GM19438 (cell line): Measurements from ENCODE around the gene CNTF.

Experiments used
- ATAC-seq: cut with Tn5 transposase; IDR thresholded peaks from one replicate; pipeline ENCODE4 v1.9.1; 2021; ENCODE audit warnings: low read depth; ENCODE audit not compliant: unreplicated experiment

The CNTF gene

DNA sequence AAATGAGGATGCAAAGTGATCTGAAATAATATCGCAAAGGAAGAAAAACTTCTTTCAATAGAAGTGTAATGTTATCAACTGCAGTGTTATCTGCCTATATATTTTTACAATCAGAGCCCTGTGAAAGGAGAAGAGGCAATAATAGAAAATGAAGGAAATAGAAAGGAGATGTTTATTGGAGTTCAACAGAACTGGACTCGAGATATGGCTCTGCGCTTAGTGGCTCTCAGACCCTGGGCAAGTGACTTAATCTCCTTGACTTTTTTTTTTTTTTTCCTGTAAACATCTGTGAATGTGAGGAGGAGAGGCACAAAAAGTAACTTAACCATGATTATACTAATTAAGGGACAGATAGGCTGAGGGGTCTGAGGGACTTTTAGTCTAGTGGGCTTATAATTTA lies 18.9 kb downstream of the CNTF start:
- no peak for ATAC-seq

DNA sequence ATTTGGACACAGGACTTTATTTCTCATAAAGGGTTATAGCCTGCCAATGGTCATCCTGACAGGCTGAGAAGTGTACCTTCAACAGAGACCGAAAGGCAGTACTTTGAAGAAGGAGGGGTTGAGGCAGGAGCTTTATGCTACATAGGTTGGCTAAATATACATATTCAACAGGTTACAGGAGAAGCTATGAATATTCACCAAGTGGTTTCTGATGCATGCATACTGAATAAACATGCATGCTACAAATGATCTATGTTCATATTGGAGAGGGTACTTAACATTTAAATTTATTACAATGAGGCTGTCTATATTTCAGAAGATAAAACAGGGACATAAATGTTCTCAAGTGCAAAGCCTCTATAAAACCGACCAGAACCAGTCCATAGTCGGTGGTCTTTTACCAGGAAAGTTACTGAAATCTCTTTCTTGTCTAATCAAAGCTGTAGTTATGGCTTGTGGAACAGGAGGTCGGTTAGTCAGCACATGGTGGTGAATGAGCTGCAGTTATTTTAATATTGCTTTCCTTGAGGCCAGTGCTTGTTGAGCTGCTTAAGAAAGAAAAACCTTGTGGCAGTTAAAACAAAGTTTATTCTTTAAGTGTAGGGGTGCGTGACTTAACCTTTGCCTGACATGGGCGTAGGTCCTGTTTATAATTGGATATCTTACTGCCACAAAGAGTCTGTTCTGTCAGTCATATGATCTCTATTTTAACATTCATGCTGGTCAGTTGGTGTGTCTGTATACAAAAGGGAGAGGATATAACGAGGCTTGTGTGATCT lies 19.5 kb downstream of the CNTF start:
- no peak for ATAC-seq

DNA sequence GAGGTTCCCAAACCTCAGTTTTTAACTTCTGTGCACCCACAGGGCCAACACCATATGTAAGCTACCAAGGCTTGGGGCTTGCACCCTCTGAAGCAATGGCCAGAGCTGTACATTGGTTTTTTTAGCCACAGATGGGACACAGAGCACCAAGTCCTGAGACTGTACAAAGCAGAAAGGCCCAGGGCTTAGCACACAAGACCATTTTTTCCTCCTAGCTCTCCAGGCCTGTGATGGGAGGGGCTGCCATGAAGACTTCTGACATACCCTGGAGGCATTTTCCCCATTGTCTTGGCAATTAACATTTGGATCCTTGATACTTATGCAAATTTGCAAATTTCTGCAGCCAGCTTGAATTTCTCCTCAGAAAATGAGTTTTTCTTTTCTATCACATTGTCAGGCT lies 23.4 kb downstream of the CNTF start:
- ATAC-seq = no peak

DNA sequence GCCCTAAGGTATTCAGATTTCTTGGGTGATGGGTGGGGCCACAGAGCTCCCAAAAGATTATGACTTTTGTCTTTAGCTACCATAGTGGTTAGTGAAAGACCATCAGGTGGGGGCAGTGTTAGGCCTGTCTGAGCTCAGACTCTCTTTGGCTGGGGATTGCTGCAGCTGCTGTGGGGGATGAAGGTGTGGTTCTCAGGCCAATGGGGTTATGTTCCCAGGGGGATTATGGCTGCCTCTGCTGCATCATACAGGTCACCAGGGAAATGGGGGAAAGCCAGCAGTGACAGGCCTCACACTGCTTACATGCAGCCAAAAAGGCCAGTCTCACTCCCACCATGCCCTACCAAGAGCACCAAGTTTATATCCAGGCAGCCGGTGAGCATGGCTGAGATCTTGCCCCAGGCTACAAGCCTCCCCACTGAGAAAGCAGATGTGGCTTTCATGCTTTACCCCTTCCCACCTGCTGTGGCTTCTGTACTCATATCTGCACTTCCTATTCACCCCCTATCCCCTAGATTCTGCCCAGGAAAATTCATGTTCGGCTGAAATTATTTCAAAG lies 24.8 kb downstream of the CNTF start:
- peak; percentile 87 for ATAC-seq

GRCh38 chr11:58647866-58648265 lies 25.4 kb downstream of the CNTF start:
- ATAC-seq = no peak

DNA sequence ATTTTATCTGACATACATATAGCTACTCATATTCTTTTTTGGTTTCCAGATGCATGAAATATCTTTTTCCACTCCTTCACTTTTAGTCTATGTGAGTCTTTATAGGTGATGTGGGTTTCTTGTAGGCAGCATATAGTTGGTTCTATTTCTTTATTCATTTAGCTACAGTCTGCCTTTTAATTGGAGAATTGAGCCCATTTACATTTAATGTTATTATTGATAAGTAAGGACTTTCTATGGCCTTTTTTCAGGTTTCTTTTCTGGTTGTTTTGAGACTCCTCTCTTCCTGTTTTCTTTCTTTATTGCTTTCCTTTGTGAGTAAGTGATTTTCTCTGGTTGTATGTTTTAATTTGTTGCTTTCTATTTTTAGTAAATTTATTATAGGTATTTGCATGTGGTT lies 27.2 kb downstream of the CNTF start:
- no peak for ATAC-seq

GRCh38 chr11:58650496-58650895 lies 28.0 kb downstream of the CNTF start:
- ATAC-seq = no peak

GRCh38 chr11:58652726-58653280 lies 30.3 kb downstream of the CNTF start:
- no peak for ATAC-seq

GRCh38 chr11:58654079-58654907 lies 31.8 kb downstream of the CNTF start:
- ATAC-seq = no peak

DNA sequence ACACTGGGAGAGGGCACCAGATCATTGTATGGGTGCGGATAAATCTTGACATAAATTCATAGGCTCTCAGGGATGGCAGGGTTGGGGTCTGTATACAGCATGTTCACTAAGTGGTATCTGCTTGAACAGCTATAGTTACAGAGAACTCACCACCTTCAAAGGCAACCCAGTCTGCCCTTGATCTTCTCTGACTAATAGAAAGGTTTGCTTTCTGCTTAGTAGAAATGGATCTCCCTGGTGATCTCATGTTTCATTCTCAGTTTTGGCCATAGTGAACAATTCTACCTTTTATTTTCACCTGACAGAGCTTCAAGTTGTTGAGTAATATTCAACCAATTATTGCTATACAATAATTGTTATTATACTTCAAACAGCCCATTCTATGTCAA lies 32.4 kb downstream of the CNTF start:
- no peak for ATAC-seq

- ATAC-seq = no peak
Measured at GRCh38 chr11:58656348-58656747, 33.9 kb downstream of the CNTF start.

DNA sequence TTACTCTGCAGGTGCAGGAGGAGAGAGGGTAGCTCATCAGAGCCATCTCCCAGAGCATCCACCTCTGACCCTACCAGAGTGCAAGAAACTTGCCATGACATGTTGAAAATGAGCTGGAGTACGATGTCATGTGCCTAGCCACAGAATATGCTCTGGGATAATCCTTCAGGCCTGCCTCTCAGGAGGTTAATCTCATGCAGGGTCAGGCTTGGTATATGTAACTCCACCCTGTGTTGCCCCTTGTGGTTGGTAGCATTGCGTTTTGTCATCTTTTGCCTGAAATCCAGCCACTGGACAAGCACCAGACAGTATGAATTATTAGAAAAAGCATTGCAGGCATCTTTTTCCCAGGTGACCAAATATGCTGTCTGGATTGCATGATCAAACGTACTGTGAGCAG lies 36.2 kb downstream of the CNTF start:
- ATAC-seq = no peak

DNA sequence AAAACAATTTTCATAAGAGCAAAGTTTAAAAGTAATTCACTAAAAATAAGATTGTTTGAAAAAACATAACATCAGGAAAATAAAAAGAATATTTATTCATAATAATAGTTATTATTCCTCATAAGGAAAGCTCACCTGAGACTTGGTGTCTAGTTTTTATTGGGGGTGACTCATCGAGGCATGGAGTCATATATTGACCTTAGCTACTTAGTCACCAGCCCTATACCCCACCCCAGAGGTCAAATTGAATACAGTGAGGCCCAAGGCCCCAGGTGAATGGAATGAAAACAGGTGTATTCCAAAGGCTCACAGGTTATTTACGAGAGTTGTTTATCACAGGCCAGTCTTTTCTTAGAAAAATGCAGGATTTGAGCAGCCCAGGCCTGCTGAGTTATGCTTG lies 36.9 kb downstream of the CNTF start:
- ATAC-seq = no peak

GRCh38 chr11:58659910-58660570 lies 37.6 kb downstream of the CNTF start:
- no peak for ATAC-seq

DNA sequence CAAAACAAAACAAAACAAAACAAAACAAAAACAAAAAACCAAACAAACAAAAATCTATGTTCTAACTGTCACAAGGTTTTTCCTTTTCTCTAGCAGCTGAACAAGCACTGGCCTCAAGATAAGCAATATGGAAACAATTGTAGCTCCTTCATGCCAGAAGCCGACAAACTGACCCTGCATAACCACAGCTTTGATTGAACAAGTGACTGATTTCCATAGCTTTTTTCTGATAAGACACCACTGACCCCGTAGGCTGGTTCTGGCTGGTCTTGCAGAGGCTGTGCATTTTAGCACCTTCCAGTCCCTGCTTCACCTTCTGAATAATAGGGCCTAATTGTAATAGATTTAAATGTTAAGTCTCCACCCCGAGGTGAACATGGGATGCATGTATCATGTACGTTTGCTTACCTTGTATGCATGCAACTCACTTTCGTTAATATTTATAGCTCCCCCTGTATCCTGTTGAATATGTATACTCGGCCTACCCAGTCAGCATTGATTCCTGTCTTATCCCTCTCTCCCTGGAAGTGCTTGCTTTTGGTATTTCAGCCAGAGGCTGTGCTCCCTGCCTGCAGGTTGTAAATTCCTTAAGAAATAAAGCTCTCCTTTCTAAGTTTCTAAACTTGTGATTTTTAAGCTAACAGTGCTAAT lies 49.6 kb downstream of the CNTF start:
- no peak for ATAC-seq

DNA sequence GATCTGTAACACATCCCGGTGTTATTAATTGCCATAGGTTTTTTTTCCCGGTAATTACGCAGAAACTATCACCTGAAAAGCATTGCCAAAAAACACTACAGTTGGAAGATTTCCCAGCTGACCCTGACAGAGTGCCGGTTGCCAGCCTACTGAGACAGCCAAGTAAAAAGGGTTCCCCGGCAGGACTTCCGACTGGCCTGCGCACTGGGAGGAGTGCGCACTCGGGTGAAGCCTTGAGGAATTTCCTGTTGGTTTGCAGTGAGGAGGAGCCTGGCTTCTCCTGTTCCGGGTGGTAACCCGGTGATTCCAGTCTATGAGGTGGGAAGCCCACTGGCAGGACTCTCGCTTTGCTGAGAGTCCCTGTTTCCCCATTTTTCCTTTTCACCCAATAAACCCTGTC lies 52.1 kb downstream of the CNTF start:
- no peak for ATAC-seq
